ENCODE data around the gene ITGB5.

The ITGB5 gene

DNA sequence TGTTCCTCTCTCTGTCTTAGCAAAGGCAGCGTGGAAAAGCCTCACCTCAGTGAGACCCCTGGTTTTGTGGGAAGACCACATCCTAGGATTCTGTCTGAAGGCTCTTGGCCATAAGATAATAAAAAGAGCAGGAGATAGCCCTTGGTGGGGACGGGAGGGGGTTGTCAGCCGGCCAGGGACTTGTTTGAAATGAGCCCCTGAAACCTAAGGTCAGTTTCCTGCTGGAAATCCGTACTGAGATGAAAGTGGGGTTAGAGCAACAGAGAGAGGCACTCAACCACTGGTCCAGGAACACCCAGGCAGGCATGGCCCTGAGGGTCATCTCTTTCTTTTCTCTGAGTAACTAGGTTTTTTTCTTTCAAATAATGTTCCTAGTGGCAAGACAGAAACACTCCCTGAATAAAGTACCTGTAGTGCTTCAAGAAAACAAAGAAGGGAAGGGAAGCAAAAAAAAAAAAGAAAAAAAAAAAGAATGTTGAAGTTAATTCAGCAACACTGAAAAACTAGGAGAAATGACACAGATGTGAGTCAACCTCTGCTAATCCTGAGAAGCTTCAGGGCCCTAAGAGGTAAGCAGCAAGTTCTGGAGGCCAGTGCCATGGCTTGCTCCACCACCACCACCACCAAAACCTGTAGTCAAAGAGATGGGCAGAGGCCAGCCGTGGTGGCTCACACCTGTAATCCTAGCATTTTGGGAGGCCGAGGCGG is 3.2 kb downstream of the ITGB5 start:
- no peak for TF ChIP-seq CTCF (IDR thresholded peaks at IDR 0.05; ENCODE audit: low read depth, low read length)
- no peak for TF ChIP-seq MYC (IDR thresholded peaks at IDR 0.05; ENCODE audit: low read depth, low read length)
- DNase-seq (ENCODE audit: low read depth) = no peak
- no peak overlapping the region for H3K4me3 ChIP-seq (ENCODE audit: low read depth, low read length)

DNA sequence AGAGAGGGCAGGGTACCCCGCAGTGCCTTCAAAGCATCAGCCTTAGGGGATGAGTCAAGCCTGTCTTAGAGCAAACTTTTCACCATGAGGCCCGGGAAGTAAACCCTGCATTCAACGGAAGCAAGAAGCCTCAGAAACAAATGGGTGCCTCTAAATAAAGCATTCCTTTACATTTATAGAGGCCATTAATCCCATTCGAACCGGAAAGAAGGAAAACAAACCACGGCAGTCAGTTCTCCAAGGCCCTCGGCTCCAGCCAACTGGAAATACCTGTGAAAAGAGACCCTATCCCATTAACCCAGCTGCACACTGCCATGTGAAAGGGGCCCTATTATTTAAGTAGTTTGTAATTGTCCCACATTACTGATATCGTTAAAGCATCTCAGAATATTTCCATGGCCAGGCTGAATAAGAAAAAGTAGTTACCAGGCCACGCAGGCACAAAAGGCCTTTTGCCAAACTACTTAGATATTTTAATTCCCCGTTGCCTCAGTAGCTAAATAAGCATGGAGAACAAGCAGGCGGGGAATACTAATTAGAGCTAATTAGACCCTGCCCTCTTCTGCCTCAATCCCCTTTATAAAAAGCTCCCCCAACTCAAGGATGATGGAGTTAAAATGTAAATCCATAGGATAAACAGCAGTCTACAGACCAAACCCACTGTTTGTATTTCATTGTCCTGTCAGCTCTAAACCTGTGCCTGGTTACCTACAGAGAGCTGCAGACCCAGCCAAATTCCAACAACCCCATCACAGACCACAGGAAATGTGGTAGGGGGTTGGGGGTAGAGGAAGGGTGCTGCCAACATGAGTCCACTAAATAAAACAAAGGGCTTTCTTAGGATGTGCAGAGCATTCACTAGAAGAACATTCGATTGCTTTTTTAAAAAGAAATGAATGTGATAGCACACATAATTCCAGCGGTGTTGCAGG is 4.1 kb downstream of the ITGB5 start:
- no peak for DNase-seq (ENCODE audit: low read depth)
- H3K4me3 ChIP-seq (ENCODE audit: low read depth, low read length) = no peak overlapping the region
- no peak for TF ChIP-seq CTCF (IDR thresholded peaks at IDR 0.05; ENCODE audit: low read depth, low read length)
- TF ChIP-seq MAX (IDR thresholded peaks at IDR 0.05; ENCODE audit: low read depth, low read length) = no peak
- no peak for TF ChIP-seq MYC (IDR thresholded peaks at IDR 0.05; ENCODE audit: low read depth, low read length)

- no peak for DNase-seq (ENCODE audit: low read depth)
- H3K4me3 ChIP-seq (ENCODE audit: low read depth, low read length) = no peak overlapping the region
- TF ChIP-seq MAX (IDR thresholded peaks at IDR 0.05; ENCODE audit: low read depth, low read length) (no peak), MYC (IDR thresholded peaks at IDR 0.05; ENCODE audit: low read depth, low read length) (no peak)
Observed at GRCh38 chr3:124881976-124882697, 5.0 kb downstream of the ITGB5 start.

DNA sequence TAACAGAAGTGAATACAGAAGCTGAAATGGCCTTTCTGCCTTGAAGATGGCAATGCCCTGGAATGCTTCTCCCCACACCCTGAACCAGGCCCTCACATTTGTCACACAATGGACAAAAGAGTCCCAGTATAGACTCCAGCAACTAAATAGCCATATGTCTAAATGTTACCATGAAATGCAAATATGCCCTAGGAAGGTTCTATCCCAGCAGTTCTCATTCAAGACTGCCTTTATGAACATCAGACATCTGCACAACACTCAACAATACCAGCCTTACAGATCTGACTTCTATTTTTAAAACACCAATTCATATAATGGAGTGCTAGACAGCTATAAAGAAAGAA is 7.9 kb downstream of the ITGB5 start:
- H3K4me3 ChIP-seq (ENCODE audit: low read depth, low read length) = no peak overlapping the region
- TF ChIP-seq MAX (IDR thresholded peaks at IDR 0.05; ENCODE audit: low read depth, low read length) (no peak), CTCF (IDR thresholded peaks at IDR 0.05; ENCODE audit: low read depth, low read length) (no peak), MYC (IDR thresholded peaks at IDR 0.05; ENCODE audit: low read depth, low read length) (no peak), POLR2A (IDR thresholded peaks at IDR 0.05; ENCODE audit: extremely low read depth, insufficient read length) (no peak)
- no peak for DNase-seq (ENCODE audit: low read depth)

- no peak for DNase-seq (ENCODE audit: low read depth)
- H3K4me3 ChIP-seq (ENCODE audit: low read depth, low read length) = no peak overlapping the region
- TF ChIP-seq CTCF (IDR thresholded peaks at IDR 0.05; ENCODE audit: low read depth, low read length) (no peak), POLR2A (IDR thresholded peaks at IDR 0.05; ENCODE audit: extremely low read depth, insufficient read length) (no peak), MYC (IDR thresholded peaks at IDR 0.05; ENCODE audit: low read depth, low read length) (no peak), MAX (IDR thresholded peaks at IDR 0.05; ENCODE audit: low read depth, low read length) (no peak)
Observed at GRCh38 chr3:124878561-124879336, 8.4 kb downstream of the ITGB5 start.
